GM18951 (cell line): Measurements from ENCODE around the gene PANX3.

Experiments used
- POLR2A ChIP-seq: IDR thresholded peaks from 4 replicates; pipeline ENCODE4 v1.6.1; 2011; ENCODE audit warnings: mild to moderate bottlenecking; ENCODE audit not compliant: insufficient read length, insufficient read depth; ENCODE audit errors: extremely low read depth
- in situ Hi-C: fragments of 300-500 bp; cut with MboI; formaldehyde crosslinking; loops from one replicate; pipeline ENCODE4 v1.12.0; 2022; ENCODE audit warnings: low sequenced_read_pairs, mixed read lengths, inconsistent platforms; ENCODE audit not compliant: unreplicated experiment

The PANX3 gene

GRCh38 chr11:124611064-124611463 lies at the start of gene PANX3:
TSS of gene PANX3 (plus strand) at chr11:124611428. CDS start at chr11:124611557, 129 bp downstream.
- in situ Hi-C loops = no loop called here
- no peak for TF ChIP-seq POLR2A

GRCh38 chr11:124569697-124570096 lies 41.5 kb upstream of the PANX3 start, which contains the start of gene OR8A1:
TSS of gene OR8A1 (plus strand) at chr11:124569997. CDS start at chr11:124570120, 123 bp downstream.
- TF ChIP-seq POLR2A = no peak
- in situ Hi-C loops = loop anchor here (10.0 kb wide), 1 partner anchor 155 kb away; no protein-coding TSS in a partner anchor

- in situ Hi-C loops = loop anchor here (10.0 kb wide), 1 partner anchor 155 kb away; no protein-coding TSS in a partner anchor
- no peak for TF ChIP-seq POLR2A
These were observed 41.1 kb upstream of the PANX3 start for GRCh38 chr11:124570160-124570559.

- no peak for TF ChIP-seq POLR2A
- in situ Hi-C loops = loop anchor here (10.0 kb wide), 1 partner anchor 163 kb away; no protein-coding TSS in a partner anchor
These were observed 33.4 kb upstream of the PANX3 start for GRCh38 chr11:124577716-124578427.

- in situ Hi-C loops = loop anchor here (10.0 kb wide), 1 partner anchor 164 kb away; no protein-coding TSS in a partner anchor
- no peak for TF ChIP-seq POLR2A
These were observed 32.5 kb upstream of the PANX3 start for GRCh38 chr11:124578761-124579160.

GRCh38 chr11:124581817-124582216 lies 29.4 kb upstream of the PANX3 start:
- no peak for TF ChIP-seq POLR2A
- in situ Hi-C loops = no loop called here

GRCh38 chr11:124582565-124582964 lies 28.7 kb upstream of the PANX3 start:
- TF ChIP-seq POLR2A = no peak
- in situ Hi-C loops = no loop called here

- in situ Hi-C loops = no loop called here
These were observed 27.4 kb upstream of the PANX3 start for GRCh38 chr11:124583781-124584180.

GRCh38 chr11:124584681-124585372 lies 26.4 kb upstream of the PANX3 start:
- in situ Hi-C loops = no loop called here

More at GRCh38 chr11:124583781-124584180, 27.4 kb upstream of the PANX3 start:
- TF ChIP-seq POLR2A = no peak

GRCh38 chr11:124586238-124586860 lies 24.9 kb upstream of the PANX3 start:
- TF ChIP-seq POLR2A = no peak
- in situ Hi-C loops = no loop called here

More at GRCh38 chr11:124584681-124585372, 26.4 kb upstream of the PANX3 start:
- no peak for TF ChIP-seq POLR2A

GRCh38 chr11:124591430-124591829 lies 19.8 kb upstream of the PANX3 start:
- in situ Hi-C loops = no loop called here
- no peak for TF ChIP-seq POLR2A

- TF ChIP-seq POLR2A = no peak
- in situ Hi-C loops = no loop called here
These were observed 18.6 kb upstream of the PANX3 start for GRCh38 chr11:124592627-124593026.

GRCh38 chr11:124595302-124595701 lies 15.9 kb upstream of the PANX3 start:
- in situ Hi-C loops = no loop called here
- no peak for TF ChIP-seq POLR2A
